Liver (tissue), 3 donors: ENCODE measurements around the gene RPS6KB1.

Source experiments
- TAF1 ChIP-seq: conservative IDR thresholded peaks from 2 replicates; pipeline ENCODE4 v1.6.1; 2016; ENCODE audit warnings: antibody characterized with exemption, mild to moderate bottlenecking
- TF ChIP-seq, protein P1 (sequence below): fragments of 150-350 bp; IDR thresholded peaks from 2 replicates; pipeline ENCODE4 v1.5.1; 2017; ENCODE audit warnings: improper control_type of control experiment, low read depth, low read length; ENCODE audit not compliant: missing input control
- donor health status: healthy.
- donor health status: healthy.

GRCh38 chr17:59916446-59916845 is 23.5 kb downstream of the RPS6KB1 start:
- TF ChIP-seq, protein P1, sequence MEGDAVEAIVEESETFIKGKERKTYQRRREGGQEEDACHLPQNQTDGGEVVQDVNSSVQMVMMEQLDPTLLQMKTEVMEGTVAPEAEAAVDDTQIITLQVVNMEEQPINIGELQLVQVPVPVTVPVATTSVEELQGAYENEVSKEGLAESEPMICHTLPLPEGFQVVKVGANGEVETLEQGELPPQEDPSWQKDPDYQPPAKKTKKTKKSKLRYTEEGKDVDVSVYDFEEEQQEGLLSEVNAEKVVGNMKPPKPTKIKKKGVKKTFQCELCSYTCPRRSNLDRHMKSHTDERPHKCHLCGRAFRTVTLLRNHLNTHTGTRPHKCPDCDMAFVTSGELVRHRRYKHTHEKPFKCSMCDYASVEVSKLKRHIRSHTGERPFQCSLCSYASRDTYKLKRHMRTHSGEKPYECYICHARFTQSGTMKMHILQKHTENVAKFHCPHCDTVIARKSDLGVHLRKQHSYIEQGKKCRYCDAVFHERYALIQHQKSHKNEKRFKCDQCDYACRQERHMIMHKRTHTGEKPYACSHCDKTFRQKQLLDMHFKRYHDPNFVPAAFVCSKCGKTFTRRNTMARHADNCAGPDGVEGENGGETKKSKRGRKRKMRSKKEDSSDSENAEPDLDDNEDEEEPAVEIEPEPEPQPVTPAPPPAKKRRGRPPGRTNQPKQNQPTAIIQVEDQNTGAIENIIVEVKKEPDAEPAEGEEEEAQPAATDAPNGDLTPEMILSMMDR = no peak
- no peak for TF ChIP-seq TAF1
